Thyroid gland (tissue), 4 donors: Measurements from ENCODE around the gene LILRA6.
A peak's percentile ranks its signal among the peaks of the same experiment; 100 is the strongest.

ENCODE experiments used
- POLR2A ChIP-seq, 2 donors: fragments of 450-650 bp; IDR thresholded peaks; one replicate each; pipeline ENCODE4 v1.6.1; 2017; ENCODE audit warnings: antibody characterized with exemption in 2 of 2, mild to moderate bottlenecking in 2 of 2, moderate library complexity in 1 of 2
- TF ChIP-seq, protein P1 (sequence below), 6 experiments: fragments of 200-600 bp in 3 of 6; fragments of 450-650 bp in 3 of 6; sonication (generic) in 3 of 6; IDR thresholded peaks; one replicate each; pipeline ENCODE4 v1.5.1; 2016 to 2019; ENCODE audit warnings: antibody characterized with exemption in 6 of 6, mild to moderate bottlenecking in 2 of 6, inconsistent platforms in 1 of 6, moderate library complexity in 1 of 6

DNA sequence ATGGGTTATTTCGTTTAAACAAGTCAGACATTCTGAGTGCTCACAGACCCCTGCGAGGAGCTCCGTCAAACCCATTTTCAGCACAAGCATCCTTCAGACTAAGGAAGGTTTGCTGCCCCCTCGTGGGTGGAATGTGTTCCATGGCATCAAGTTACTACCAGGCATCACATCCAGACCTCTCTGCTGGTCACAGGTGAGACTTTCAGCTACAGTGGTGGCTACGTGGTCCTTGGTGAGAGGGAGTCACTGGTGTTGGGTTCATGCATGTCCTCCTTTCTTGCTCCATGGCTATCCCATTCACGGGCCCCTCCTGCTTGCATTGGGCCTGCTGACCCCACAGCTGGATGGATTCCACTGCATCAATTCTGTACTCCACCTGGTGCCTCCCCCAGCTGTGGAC is 23.5 kb upstream of the LILRA6 start:
- TF ChIP-seq, protein P1, sequence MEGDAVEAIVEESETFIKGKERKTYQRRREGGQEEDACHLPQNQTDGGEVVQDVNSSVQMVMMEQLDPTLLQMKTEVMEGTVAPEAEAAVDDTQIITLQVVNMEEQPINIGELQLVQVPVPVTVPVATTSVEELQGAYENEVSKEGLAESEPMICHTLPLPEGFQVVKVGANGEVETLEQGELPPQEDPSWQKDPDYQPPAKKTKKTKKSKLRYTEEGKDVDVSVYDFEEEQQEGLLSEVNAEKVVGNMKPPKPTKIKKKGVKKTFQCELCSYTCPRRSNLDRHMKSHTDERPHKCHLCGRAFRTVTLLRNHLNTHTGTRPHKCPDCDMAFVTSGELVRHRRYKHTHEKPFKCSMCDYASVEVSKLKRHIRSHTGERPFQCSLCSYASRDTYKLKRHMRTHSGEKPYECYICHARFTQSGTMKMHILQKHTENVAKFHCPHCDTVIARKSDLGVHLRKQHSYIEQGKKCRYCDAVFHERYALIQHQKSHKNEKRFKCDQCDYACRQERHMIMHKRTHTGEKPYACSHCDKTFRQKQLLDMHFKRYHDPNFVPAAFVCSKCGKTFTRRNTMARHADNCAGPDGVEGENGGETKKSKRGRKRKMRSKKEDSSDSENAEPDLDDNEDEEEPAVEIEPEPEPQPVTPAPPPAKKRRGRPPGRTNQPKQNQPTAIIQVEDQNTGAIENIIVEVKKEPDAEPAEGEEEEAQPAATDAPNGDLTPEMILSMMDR (IDR thresholded peaks at IDR 0.05), result peak; percentile 17 to 79 (median 61)
- TF ChIP-seq POLR2A (IDR thresholded peaks at IDR 0.05), result no peak
